ENCODE data around the gene ZNF283. TPM values are rescaled to one million over a fixed set of nuclear protein-coding genes. Genes with fewer than 3 reads are reported as not detected.

The ZNF283 gene
- total RNA-seq, 1 donor, result 12.5 TPM

DNA sequence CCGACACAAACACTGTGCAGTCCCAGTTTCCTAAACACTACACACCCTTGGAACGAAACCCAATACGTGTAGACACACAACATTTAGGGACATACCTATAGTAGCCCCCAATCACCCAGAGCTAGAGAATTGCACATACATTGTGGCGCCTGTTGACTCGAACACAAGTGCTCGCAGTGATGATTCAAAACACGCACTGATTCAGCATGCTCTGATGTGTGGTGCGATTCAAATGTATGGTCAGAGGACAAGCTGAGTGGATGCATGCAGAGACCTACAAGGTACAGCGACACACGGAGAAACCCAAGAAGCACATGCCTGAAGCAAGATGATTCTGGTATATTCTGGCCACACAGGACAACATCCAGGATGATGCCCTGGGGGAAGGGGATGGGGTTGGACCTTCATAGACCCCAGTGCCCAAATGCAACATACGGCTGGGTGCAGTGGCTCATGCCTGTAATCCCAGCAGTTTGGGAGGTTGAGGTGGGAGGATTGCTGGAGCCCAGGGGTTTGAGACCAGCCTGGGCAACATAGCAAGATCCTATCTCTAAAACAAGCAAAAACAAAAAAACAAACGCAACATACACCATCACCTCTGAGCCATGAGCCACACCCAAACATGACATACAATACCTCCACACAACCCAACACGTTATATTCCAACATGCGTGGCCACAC is 45.4 kb upstream of the ZNF283 start:
- H3K4me3 ChIP-seq (ENCODE audit: low read depth, low read length), result no peak overlapping the region
- DNase-seq (ENCODE audit: low read depth), result no peak
- TF ChIP-seq CTCF (IDR thresholded peaks at IDR 0.05; ENCODE audit: insufficient read depth, low read length), result no peak

- TF ChIP-seq CTCF (IDR thresholded peaks at IDR 0.05; ENCODE audit: insufficient read depth, low read length), result no peak
- H3K4me3 ChIP-seq (ENCODE audit: low read depth, low read length), result no peak overlapping the region
- no peak for DNase-seq (ENCODE audit: low read depth)
Observed at GRCh38 chr19:43782311-43782660, 44.8 kb upstream of the ZNF283 start.

DNA sequence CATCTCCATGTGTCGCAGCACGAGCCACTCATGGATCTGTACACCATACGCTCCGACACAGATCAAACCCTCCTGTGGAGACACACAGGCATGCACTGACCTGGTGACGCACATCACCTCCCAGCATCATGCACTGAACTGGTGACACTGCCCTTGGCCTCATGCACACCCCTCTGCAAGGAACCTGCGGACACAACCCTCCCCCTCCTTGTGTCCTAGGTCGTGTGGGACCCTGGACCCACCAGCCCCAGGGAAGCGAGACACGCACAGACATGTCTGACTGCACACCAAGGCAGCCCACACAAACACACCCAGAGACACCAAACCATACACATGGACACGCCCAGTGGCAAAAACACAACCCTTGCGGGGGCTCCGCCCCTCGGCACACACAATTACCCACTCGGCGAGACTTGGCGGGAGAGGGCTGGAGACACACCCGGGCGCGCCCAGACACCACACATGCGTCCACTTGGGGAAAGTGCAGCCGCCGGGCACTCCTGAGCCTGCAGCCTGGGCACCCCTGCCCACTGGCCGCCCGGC is 44.4 kb upstream of the ZNF283 start:
- no peak for DNase-seq (ENCODE audit: low read depth)
- no peak for TF ChIP-seq CTCF (IDR thresholded peaks at IDR 0.05; ENCODE audit: insufficient read depth, low read length)
- no peak overlapping the region for H3K4me3 ChIP-seq (ENCODE audit: low read depth, low read length)

DNA sequence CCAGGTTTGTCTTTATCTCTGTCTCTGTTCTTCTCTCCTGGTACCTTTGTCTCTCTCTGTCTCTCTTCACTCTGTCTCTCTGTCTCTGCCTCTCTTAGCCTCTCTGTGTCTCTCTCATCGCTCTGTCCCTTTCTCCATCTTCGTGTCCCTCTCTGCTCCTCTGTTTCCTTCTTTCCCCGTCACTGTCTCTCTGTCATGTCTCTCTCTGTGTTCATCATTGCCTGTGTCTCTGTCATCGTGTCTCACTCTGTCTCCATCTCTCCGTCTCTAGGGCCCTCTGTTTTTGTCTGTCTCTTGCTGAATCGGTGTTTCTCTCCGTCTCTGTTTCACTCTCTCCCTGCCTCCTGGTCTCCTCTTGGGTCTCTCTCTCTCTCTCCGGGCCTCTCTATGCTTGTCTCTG is 43.5 kb upstream of the ZNF283 start:
- DNase-seq (ENCODE audit: low read depth), result no peak
- no peak overlapping the region for H3K4me3 ChIP-seq (ENCODE audit: low read depth, low read length)
- no peak for TF ChIP-seq CTCF (IDR thresholded peaks at IDR 0.05; ENCODE audit: insufficient read depth, low read length)

- peak; percentile 86 for DNase-seq (ENCODE audit: low read depth)
- H3K4me3 ChIP-seq (ENCODE audit: low read depth, low read length), result no peak overlapping the region
- TF ChIP-seq CTCF (IDR thresholded peaks at IDR 0.05; ENCODE audit: insufficient read depth, low read length), result no peak
Observed at GRCh38 chr19:43784241-43784980, 42.7 kb upstream of the ZNF283 start.

DNA sequence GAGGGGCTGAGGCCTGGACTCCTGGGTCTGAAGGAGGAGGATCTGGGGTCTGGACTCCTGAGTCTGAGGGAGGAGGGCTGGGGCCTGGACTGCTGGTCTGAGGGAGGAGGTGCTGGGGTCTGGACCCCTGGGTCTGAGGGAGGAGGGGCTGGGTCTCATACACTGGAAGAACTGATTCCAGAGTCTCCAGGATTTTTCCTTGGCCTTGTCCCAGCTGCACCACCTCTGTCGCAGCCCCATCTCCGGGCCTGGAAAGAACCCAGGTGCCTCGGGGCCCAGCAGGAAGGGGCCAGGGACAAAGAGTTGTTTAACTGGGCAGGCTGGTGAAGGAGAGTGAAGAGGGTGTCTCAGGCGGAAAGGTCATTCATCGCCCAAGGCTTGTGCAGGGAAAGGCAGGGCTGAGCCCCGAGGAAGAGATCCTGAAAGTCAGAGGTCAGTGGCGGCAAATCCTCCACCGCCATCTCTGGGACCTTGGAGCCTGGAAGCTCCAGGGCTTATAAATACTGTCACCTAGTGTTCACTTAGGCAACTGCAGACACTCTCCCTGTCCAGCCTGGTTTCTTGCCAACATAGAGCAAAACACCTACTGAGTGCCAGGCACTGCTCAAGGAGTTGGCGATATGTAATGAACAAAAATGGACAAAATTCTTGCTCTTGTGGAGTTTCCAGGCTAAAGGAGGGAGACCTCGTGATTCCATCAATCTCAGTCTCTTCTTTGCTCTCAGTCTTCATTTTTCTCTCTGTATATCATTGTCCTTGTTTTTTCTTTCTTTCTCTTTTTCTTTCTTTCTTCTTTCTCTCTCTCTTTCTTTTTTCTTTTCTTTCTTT is 41.9 kb upstream of the ZNF283 start:
- H3K4me3 ChIP-seq (ENCODE audit: low read depth, low read length), result peak overlapping the region; percentile 9
- DNase-seq (ENCODE audit: low read depth), result peak; percentile 78
- peak; percentile 100 for TF ChIP-seq CTCF (IDR thresholded peaks at IDR 0.05; ENCODE audit: insufficient read depth, low read length)

Data from fibroblast of the aortic adventitia (primary cell).